HepG2 (cell line): ENCODE results near the gene DMPK.

Experiments
- BRD4 ChIP-seq: sonication (generic); formaldehyde crosslinking; IDR thresholded peaks from 2 replicates; pipeline ENCODE4 v1.4.0; 2020; ENCODE audit warnings: missing genetic modification reagents
- EP300 ChIP-seq, 3 experiments: sonication (generic) in 1 of 3; formaldehyde crosslinking in 1 of 3; IDR thresholded peaks; 2 replicates each; pipeline versions ENCODE4 v1.5.1 to v1.6.1; 2011 to 2020; ENCODE audit warnings: low read depth in 2 of 3, low read length in 2 of 3, borderline replicate concordance in 1 of 3, improper control_type of control experiment in 1 of 3, mild to moderate bottlenecking in 1 of 3, missing genetic modification reagents in 1 of 3, moderate library complexity in 1 of 3
- NCOA1 ChIP-seq: sonication (generic); formaldehyde crosslinking; IDR thresholded peaks from 2 replicates; pipeline ENCODE4 v1.9.0; 2021; ENCODE audit warnings: missing genetic modification reagents
- POLR2AphosphoS5 ChIP-seq: IDR thresholded peaks from 2 replicates; pipeline ENCODE4 v1.6.1; 2012; ENCODE audit warnings: low read depth, low read length
- RAD21 ChIP-seq: fragments of 450-650 bp; formaldehyde crosslinking; IDR thresholded peaks from 2 replicates; pipeline ENCODE4 v1.5.0; 2020; ENCODE audit warnings: mild to moderate bottlenecking
- ZNF768 ChIP-seq: sonication (generic); formaldehyde crosslinking; IDR thresholded peaks from 2 replicates; pipeline ENCODE4 v1.4.0; 2020; ENCODE audit warnings: missing genetic modification reagents
- TF ChIP-seq, protein P1 (sequence below): sonication (generic); formaldehyde crosslinking; IDR thresholded peaks from 2 replicates; pipeline ENCODE4 v1.8.0; 2022; ENCODE audit warnings: missing genetic modification reagents, mild to moderate bottlenecking, moderate library complexity, borderline replicate concordance
- TF ChIP-seq, protein P2 (sequence below): sonication (generic); formaldehyde crosslinking; conservative IDR thresholded peaks from 2 replicates; pipeline ENCODE4 v1.8.0; 2022; ENCODE audit warnings: low read depth, missing genetic modification reagents

DNA sequence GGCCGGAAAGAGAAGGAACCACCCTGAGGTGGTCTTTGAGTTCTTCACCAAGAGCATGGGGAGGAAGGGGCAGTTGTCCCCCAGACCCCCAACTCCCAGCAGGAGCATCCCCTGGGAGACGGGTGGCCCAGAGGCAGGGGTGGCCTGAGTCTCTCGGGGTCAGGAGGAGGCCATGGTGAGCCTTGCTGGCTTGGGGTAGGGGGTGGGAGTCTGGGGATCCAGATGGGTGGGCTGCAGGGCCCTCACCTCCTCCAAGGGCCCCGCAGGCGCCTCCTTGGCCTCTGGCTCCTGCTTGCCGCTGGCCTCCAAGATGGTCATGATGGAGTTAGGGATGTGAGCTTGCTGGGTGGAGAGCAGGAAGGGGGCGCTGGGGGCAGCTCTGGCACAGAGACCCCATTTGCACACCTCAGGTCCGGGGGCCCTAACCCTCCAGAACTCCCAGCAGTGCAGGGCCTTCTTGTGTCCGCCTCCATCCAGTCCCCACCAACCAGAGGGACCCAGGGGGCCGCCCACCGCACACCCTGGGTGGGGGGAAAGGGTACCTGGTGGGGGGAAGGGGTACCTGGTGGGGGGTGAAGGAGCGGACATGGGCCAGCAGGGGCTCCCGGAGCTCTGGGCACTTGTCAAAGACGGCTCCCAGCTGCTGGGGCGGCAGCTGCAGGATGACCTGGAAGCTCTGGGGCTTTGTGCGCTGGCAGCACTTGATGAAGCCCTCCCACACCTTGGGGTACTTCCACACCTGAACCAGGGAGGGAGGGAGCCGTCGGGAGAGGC, 34.1 kb upstream of the DMPK start:
- no peak for TF ChIP-seq RAD21 (CRISPR knock-in tag)
- TF ChIP-seq BRD4 (CRISPR knock-in tag), result no peak
- TF ChIP-seq, protein P1, sequence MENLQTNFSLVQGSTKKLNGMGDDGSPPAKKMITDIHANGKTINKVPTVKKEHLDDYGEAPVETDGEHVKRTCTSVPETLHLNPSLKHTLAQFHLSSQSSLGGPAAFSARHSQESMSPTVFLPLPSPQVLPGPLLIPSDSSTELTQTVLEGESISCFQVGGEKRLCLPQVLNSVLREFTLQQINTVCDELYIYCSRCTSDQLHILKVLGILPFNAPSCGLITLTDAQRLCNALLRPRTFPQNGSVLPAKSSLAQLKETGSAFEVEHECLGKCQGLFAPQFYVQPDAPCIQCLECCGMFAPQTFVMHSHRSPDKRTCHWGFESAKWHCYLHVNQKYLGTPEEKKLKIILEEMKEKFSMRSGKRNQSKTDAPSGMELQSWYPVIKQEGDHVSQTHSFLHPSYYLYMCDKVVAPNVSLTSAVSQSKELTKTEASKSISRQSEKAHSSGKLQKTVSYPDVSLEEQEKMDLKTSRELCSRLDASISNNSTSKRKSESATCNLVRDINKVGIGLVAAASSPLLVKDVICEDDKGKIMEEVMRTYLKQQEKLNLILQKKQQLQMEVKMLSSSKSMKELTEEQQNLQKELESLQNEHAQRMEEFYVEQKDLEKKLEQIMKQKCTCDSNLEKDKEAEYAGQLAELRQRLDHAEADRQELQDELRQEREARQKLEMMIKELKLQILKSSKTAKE (CRISPR knock-in tag), result no peak
- no peak for TF ChIP-seq NCOA1 (CRISPR knock-in tag)
- no peak for TF ChIP-seq EP300 (IDR thresholded peaks at IDR 0.05; ENCODE audit: low read depth in 2 of 2, low read length in 2 of 2)
- no peak for TF ChIP-seq EP300 (CRISPR knock-in tag; IDR thresholded peaks at IDR 0.05; ENCODE audit: borderline replicate concordance)
- TF ChIP-seq POLR2AphosphoS5, result no peak
- TF ChIP-seq ZNF768 (CRISPR knock-in tag), result no peak
- TF ChIP-seq, protein P2, sequence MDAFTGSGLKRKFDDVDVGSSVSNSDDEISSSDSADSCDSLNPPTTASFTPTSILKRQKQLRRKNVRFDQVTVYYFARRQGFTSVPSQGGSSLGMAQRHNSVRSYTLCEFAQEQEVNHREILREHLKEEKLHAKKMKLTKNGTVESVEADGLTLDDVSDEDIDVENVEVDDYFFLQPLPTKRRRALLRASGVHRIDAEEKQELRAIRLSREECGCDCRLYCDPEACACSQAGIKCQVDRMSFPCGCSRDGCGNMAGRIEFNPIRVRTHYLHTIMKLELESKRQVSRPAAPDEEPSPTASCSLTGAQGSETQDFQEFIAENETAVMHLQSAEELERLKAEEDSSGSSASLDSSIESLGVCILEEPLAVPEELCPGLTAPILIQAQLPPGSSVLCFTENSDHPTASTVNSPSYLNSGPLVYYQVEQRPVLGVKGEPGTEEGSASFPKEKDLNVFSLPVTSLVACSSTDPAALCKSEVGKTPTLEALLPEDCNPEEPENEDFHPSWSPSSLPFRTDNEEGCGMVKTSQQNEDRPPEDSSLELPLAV (CRISPR knock-in tag), result no peak
